Omental fat pad (tissue), 4 donors: ENCODE measurements around the gene GFM1. TPM values are rescaled to one million over a fixed set of nuclear protein-coding genes. Genes with fewer than 3 reads are reported as not detected.

Experiments
- ATAC-seq: fragments of 150-250 bp; one replicate; pipeline ENCODE4 v1.9.1; 2016; ENCODE audit warnings: mild to moderate bottlenecking, moderate library complexity; ENCODE audit not compliant: low FRiP score
- DNase-seq: peaks from one replicate; pipeline ENCODE4 v3.0.0-alpha.2; 2019; ENCODE audit warnings: low spot score
- CTCF ChIP-seq, 3 donors: fragments of 450-650 bp; IDR thresholded peaks; one replicate each; pipeline ENCODE4 v1.5.1; 2016 to 2017; ENCODE audit warnings: antibody characterized with exemption in 3 of 3, mild to moderate bottlenecking in 3 of 3, moderate library complexity in 2 of 3
- total RNA-seq, 4 donors: library from RNA; depleted of rRNA; stranded (reverse); fragments of >200 nt; gene quantifications; one replicate each; pipeline ENCODE4 v1.1.0, GENCODE V29; 2016

Gene GFM1
- total RNA-seq, 4 donors from 2014 or later, result 45.4 to 91.4 (median 60.0) TPM

GRCh38 chr3:158731938-158732855 lies 87.9 kb downstream of the GFM1 start, which contains the start of gene RARRES1:
TSS of gene RARRES1 (minus strand) at chr3:158732457. CDS start at chr3:158732415, 42 bp downstream.
- no peak for TF ChIP-seq CTCF (IDR thresholded peaks at IDR 0.05)
- peak; percentile 58 for DNase-seq
- peak; percentile 70 for ATAC-seq

- DNase-seq, result no peak
- ATAC-seq, result peak; percentile 22
- no peak for TF ChIP-seq CTCF (IDR thresholded peaks at IDR 0.05)
Observed at GRCh38 chr3:158732856-158733200, 88.5 kb downstream of the GFM1 start.

- no peak for ATAC-seq
- no peak for TF ChIP-seq CTCF (IDR thresholded peaks at IDR 0.05)
- no peak for DNase-seq
Observed at GRCh38 chr3:158733656-158734055, 89.3 kb downstream of the GFM1 start.

- TF ChIP-seq CTCF (IDR thresholded peaks at IDR 0.05), result no peak
- ATAC-seq (no peak), DNase-seq (no peak)
Observed at GRCh38 chr3:158735296-158736033, 91.1 kb downstream of the GFM1 start.

- ATAC-seq, result no peak
- DNase-seq, result no peak
- TF ChIP-seq CTCF (IDR thresholded peaks at IDR 0.05), result no peak
Observed at GRCh38 chr3:158737410-158737809, 93.1 kb downstream of the GFM1 start.

GRCh38 chr3:158737976-158738615 lies 93.8 kb downstream of the GFM1 start:
- DNase-seq, result no peak
- no peak for ATAC-seq
- no peak for TF ChIP-seq CTCF (IDR thresholded peaks at IDR 0.05)
